H4 (cell line): ENCODE data around the gene MS4A4A. TPM values are rescaled to one million over a fixed set of nuclear protein-coding genes. Genes with fewer than 3 reads are reported as not detected.

Source experiments
- DNase-seq: peaks from one replicate; pipeline ENCODE4 v3.0.0-alpha.2; 2015; ENCODE audit warnings: low spot score
- total RNA-seq: library from RNA; depleted of rRNA; stranded (reverse); fragments of >200 nt; shearing (Covaris generic); gene quantifications from 2 replicates; pipeline ENCODE4 v1.2.3, GENCODE V29; 2014; rRNA removed

Gene MS4A4A
- total RNA-seq, 1 experiment from 2014 or later = 0.06 TPM

GRCh38 chr11:60347084-60347797 lies 66.8 kb downstream of the MS4A4A start:
- DNase-seq = no peak

GRCh38 chr11:60348116-60348515 lies 67.7 kb downstream of the MS4A4A start:
- DNase-seq = no peak

GRCh38 chr11:60349990-60350389 lies 69.5 kb downstream of the MS4A4A start:
- no peak for DNase-seq

- no peak for DNase-seq
These were observed 77.3 kb downstream of the MS4A4A start for GRCh38 chr11:60357771-60358170.

Other genes starting within 250 kb of the MS4A4A start
- gene OOSP2, start 240.3 kb upstream of the MS4A4A start, total RNA-seq = not detected in 2 replicates
- gene MS4A3, start 224.0 kb upstream of the MS4A4A start, total RNA-seq = not detected in 2 replicates
- not detected in 2 replicates for gene MS4A2, start 192.0 kb upstream of the MS4A4A start, total RNA-seq
- not detected in 2 replicates for gene MS4A6A, start 97.6 kb upstream of the MS4A4A start, total RNA-seq
- gene MS4A4E, start 37.5 kb upstream of the MS4A4A start, total RNA-seq = not detected in 2 replicates
- gene MS4A6E, start 46.6 kb downstream of the MS4A4A start, total RNA-seq = not detected in 2 replicates
- gene MS4A7, start 97.9 kb downstream of the MS4A4A start, total RNA-seq = not detected in 2 replicates
- not detected in 2 replicates for gene MS4A14, start 115.8 kb downstream of the MS4A4A start, total RNA-seq
- gene MS4A5, start 148.9 kb downstream of the MS4A4A start, total RNA-seq = not detected in 2 replicates
- not detected in 2 replicates for gene MS4A1, start 175.2 kb downstream of the MS4A4A start, total RNA-seq
- not detected in 2 replicates for gene MS4A12, start 212.1 kb downstream of the MS4A4A start, total RNA-seq
- not detected in 2 replicates for gene MS4A13, start 234.7 kb downstream of the MS4A4A start, total RNA-seq